NCI-H2196 (cell line): Measurements from ENCODE around the gene NRAP.
A peak's percentile ranks its signal among the peaks of the same experiment; 100 is the strongest.

Experiments used
- DNase-seq: peaks from one replicate; lab custom pipeline; 2025; ENCODE audit not compliant: unreplicated experiment; lab: John Stamatoyannopoulos, UW

Gene NRAP

GRCh38 chr10:113663908-113664307, at the start of gene NRAP:
Gene NRAP (minus strand): TSS chr10:113664041. CDS start chr10:113663882, 159 bp downstream.
- no peak for DNase-seq

GRCh38 chr10:113713640-113713982, 49.8 kb upstream of the NRAP start:
- no peak for DNase-seq

DNA sequence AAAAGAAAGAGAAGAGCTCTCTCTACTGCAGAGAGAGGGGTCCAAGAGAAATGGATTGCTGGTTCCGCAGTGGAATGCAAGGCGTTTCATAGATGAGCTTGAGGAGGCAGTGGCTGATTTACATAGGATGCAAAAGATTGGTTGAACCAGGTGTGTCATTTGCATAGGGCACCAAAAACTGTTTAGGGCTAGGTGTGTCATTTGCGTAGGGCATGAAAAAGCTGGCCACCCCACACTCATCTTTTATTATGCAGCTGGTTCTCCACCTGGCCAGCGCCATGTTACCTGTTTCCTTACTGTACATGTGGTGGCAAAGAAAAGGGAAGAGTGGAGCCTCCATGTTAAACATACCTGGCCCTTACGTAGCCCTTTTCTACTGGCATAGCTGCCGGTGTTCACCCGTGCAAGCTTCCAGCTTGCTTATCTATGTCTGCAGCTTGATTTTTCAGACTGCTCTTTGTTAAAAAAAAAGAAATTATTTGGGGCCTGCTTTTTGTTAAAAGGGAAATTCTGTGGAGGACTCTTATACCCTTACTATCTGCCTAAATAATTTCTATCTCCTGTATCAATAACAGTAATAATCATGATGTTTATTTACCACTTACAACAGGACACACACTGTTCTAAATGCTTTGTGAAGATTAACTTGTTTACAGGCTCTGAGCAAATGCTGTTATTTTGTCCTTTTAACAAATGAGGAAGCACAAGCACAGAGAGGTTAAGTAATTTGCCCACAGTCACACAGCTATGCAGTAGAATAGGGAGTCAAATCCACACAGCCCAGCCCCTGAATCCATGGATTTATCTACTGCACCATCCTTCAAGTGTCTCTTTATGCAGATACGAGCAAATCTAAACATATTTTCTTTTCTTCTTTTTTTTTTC, 49.2 kb upstream of the NRAP start:
- no peak for DNase-seq

GRCh38 chr10:113712024-113712423, 48.2 kb upstream of the NRAP start:
- DNase-seq, result no peak

GRCh38 chr10:113711142-113711541, 47.3 kb upstream of the NRAP start:
- DNase-seq, result no peak

DNA sequence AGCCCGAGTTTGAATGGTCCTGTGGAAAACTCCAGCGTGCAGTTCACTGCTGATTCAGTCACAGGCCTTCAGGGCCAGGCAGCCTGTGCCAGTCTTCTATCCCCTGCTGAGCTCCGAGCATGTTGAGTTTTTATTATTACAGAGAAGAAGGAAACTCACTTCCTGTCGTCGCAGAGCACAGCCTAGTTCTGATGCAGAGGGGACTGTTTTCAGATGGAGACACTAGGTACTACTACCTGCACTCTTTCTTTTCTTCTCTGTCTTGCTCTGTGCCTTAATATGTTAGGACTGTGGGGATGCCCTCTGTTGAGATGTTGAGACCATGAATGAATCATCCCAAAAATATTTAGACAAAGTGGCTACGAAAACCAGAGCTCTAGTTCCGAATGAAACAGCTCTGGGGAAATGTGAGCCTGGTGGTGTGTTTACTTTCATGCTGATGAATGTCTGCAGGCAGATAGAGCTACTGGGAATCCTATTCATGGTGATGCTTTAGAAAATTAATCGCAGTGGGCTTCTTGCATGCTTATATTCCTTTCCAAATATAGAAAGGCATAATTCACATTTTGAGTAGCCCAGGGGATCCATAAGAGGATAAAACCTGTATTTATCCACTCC, 45.5 kb upstream of the NRAP start:
- no peak for DNase-seq

- DNase-seq, result no peak
Measured at GRCh38 chr10:113708640-113709039, 44.8 kb upstream of the NRAP start.

GRCh38 chr10:113706623-113707022, 42.8 kb upstream of the NRAP start:
- no peak for DNase-seq

DNA sequence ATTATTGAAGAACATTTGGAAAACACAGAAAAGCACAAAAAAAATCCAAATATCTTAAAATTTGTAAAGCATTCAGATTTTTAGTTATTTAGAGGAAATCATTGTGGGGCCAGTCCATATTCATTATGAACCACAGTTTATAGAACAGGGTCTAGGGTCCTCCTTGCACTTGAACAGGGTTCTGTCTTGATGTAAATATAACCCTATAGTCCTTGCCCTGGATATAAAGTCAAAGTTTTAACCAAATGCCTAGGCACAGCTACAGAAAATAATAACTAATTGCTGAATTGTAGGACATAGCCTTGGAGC, 41.5 kb upstream of the NRAP start:
- DNase-seq, result no peak

GRCh38 chr10:113704637-113705343, 40.9 kb upstream of the NRAP start:
- peak; percentile 1 for DNase-seq

GRCh38 chr10:113697595-113697994, 33.8 kb upstream of the NRAP start:
- no peak for DNase-seq

DNA sequence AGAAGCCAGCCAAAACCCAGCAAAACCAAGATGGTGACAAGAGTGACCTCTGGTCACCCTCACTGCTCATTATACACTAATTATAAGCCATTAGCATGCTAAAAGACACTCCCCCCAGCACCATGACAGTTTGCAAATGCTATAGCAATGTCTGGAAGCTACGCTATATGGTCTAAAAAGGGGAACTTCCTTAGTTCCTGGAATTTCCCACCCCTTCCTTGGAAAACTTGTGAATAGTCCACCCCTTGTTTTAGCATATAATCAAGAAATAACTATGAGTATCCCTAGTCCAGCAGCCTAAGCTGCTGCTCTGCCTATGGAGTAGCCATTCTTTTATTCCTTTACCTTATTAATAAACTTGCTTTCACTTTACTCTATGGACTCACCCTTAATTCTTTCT, 31.9 kb upstream of the NRAP start:
- no peak for DNase-seq

DNA sequence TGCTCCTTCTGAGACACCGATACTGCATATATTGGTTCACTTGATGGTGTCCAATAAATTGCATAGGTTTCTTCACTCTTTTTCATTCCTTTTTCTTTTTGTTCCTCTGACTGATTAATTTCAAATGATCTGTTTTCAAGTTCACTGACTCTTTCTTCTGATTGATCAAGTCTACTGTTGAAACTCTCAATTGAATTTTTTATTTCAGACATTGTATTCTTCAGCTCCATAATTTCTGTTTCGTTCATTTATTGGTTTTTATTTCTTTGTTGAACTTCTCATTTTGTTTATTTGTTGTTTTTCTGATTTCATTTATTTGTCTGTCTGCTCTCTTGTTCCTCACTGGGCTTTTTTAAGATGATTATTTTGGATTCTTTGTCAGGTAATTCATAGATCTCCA, 29.5 kb upstream of the NRAP start:
- no peak for DNase-seq

GRCh38 chr10:113692271-113692670, 28.4 kb upstream of the NRAP start:
- DNase-seq, result no peak

- no peak for DNase-seq
Measured at GRCh38 chr10:113691381-113691780, 27.5 kb upstream of the NRAP start.

- DNase-seq, result no peak
Measured at GRCh38 chr10:113690749-113691148, 26.9 kb upstream of the NRAP start.

GRCh38 chr10:113689574-113689973, 25.7 kb upstream of the NRAP start:
- no peak for DNase-seq

GRCh38 chr10:113689057-113689456, 25.2 kb upstream of the NRAP start:
- no peak for DNase-seq

- no peak for DNase-seq
Measured at GRCh38 chr10:113687037-113687436, 23.2 kb upstream of the NRAP start.

GRCh38 chr10:113686028-113686427, 22.2 kb upstream of the NRAP start:
- no peak for DNase-seq

GRCh38 chr10:113683300-113683699, 19.5 kb upstream of the NRAP start:
- DNase-seq, result no peak
